Measurements from ENCODE around the gene USP15. TPM values are rescaled to one million over a fixed set of nuclear protein-coding genes. Genes with fewer than 3 reads are reported as not detected.

Gene USP15
- total RNA-seq, 1 donor, result 51.4 TPM

DNA sequence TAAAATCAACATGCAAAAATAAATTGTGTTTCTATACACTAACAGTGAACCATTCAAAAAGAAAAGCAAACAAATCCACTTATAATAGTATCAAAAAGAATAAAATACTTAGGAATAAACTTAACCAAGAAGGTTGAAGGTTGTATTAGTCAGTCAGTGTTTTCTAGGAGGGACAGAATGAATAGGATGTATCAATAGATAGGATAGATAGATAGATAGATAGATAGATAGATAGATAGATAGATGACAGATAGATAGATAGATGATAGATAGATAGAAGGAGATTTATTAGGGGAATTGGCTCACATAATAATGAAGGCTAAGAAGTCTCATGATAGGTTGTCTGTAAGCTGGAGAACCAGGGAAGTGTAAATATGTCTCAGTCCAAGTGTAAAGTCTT lies 169.3 kb downstream of the USP15 start:
- Histone ChIP-seq H3K36me3 (ENCODE audit: insufficient read depth, low read length) (no peaks in the 10 kb centered on the region), H3K27ac (ENCODE audit: low read depth, low read length) (no peak overlapping the region), H3K79me2 (ENCODE audit: insufficient read depth, low read length) (no peaks in the 10 kb centered on the region), H3K9me3 (ENCODE audit: low read depth, low read length) (peaks cover 4% of the 10 kb centered on the region), H3K4me1 (ENCODE audit: insufficient read depth, low read length) (no peaks in the 10 kb centered on the region), H3K27me3 (ENCODE audit: insufficient read depth, low read length) (peaks cover 13% of the 10 kb centered on the region), H3K4me3 (ENCODE audit: insufficient read depth, low read length) (no peak overlapping the region), H4K20me1 (ENCODE audit: insufficient read depth, low read length) (no peaks in the 10 kb centered on the region), H2AFZ (ENCODE audit: low read length) (no peak overlapping the region), H3K4me2 (ENCODE audit: insufficient read depth, low read length) (no peak overlapping the region)
- no peak for DNase-seq (ENCODE audit: insufficient read length, low spot score, missing footprints)
- TF ChIP-seq, protein P1, sequence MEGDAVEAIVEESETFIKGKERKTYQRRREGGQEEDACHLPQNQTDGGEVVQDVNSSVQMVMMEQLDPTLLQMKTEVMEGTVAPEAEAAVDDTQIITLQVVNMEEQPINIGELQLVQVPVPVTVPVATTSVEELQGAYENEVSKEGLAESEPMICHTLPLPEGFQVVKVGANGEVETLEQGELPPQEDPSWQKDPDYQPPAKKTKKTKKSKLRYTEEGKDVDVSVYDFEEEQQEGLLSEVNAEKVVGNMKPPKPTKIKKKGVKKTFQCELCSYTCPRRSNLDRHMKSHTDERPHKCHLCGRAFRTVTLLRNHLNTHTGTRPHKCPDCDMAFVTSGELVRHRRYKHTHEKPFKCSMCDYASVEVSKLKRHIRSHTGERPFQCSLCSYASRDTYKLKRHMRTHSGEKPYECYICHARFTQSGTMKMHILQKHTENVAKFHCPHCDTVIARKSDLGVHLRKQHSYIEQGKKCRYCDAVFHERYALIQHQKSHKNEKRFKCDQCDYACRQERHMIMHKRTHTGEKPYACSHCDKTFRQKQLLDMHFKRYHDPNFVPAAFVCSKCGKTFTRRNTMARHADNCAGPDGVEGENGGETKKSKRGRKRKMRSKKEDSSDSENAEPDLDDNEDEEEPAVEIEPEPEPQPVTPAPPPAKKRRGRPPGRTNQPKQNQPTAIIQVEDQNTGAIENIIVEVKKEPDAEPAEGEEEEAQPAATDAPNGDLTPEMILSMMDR (IDR thresholded peaks at IDR 0.05; ENCODE audit: extremely low read depth, low read depth, low read length), result no peak

DNA sequence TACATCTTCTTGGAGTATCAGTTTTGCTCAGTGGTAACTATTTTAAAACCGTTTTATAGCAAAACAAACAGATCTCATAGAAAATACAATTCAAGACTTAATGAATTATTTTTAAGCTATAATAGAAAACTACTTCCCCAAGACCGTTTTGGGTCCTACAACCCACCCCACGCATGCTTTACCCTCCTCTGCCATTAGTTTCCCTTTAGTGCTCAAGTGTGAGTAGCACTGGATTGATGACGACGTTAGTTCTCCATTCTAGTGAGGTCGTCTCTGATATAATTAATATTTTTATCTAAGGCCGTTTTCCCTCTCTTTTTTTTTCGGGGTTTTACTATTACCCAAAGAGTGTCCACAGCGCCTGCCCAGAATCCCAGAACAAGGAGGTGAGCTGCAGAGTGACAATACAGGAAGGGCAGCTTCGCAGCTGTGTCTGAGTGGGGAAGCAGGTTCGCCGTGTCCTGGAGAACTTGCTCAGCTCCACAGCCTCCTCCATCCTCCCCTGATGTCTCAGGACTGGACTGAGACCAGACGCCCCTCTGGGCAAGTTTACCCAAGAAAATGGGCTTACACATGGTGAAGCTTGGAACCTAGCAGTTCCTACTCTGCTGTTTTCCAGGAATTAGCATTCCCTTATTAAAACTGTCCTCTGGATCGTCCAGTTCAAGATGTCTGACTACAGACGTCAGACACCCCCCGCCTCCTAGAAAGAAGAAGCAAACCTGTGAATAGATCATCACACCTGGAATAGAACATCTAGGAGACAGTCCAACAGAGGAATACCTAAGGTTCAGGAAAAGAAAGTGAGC lies 174.5 kb downstream of the USP15 start:
- H3K79me2 ChIP-seq (ENCODE audit: insufficient read depth, low read length), result no peaks in the 10 kb centered on the region
- H3K4me2 ChIP-seq (ENCODE audit: insufficient read depth, low read length), result peak overlapping the region; percentile 98
- H3K9me3 ChIP-seq (ENCODE audit: low read depth, low read length), result no peaks in the 10 kb centered on the region
- H3K27me3 ChIP-seq (ENCODE audit: insufficient read depth, low read length), result peaks cover 18% of the 10 kb centered on the region
- no peak overlapping the region for H3K27ac ChIP-seq (ENCODE audit: low read depth, low read length)
- DNase-seq (ENCODE audit: insufficient read length, low spot score, missing footprints), result no peak
- H3K4me3 ChIP-seq (ENCODE audit: insufficient read depth, low read length), result peak overlapping the region; percentile 76
- H3K4me1 ChIP-seq (ENCODE audit: insufficient read depth, low read length), result peaks cover 8% of the 10 kb centered on the region
- H3K36me3 ChIP-seq (ENCODE audit: insufficient read depth, low read length), result no peaks in the 10 kb centered on the region
- TF ChIP-seq, protein P1 (IDR thresholded peaks at IDR 0.05; ENCODE audit: extremely low read depth, low read depth, low read length), result no peak
- H4K20me1 ChIP-seq (ENCODE audit: insufficient read depth, low read length), result no peaks in the 10 kb centered on the region
- peak overlapping the region; percentile 97 for H2AFZ ChIP-seq (ENCODE audit: low read length)

DNA sequence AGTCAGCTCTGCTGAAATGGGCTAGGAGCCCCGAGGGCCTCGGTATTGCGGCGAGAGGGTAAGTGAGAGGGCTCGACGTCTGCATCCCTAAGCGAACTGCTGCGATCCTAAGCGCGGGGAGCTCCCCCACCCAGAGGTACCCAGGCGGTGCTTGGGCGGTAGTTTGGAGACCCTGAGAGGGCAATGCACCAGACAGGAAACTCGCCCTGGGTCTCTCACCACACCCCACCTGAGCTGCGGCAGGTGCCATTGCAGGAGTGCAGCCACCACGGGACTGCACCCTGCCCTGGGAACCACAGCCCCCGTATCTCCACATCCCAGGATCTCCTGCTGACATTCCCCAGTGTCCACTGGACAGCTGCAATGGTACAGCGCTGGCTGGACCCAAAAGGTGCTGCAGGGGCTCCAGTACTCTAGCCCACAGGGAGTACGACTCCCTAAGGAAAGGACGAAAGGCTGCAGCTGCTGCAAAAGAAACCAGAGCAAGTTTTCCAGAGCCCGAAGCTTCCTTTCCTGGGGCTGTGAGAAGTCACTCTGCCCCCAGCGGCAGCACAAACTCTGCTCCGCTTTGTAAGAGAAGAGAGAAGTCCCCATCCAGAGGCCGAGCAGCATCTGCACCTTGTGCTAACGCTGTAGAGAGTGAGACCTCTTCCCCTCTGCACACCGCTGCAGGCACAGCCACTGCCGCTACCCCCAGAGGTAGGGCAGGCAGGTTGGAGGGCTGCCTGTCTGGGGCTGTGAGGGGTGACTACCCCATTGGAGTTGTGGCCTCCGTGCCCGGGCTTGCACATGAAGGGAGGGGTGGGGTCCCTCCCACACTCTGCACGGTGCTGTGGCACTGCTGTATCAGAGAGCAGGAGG lies 175.3 kb downstream of the USP15 start:
- peaks cover 8% of the 10 kb centered on the region for H3K4me1 ChIP-seq (ENCODE audit: insufficient read depth, low read length)
- TF ChIP-seq, protein P1 (IDR thresholded peaks at IDR 0.05; ENCODE audit: extremely low read depth, low read depth, low read length), result peak; percentile 63
- no peak overlapping the region for H3K27ac ChIP-seq (ENCODE audit: low read depth, low read length)
- H2AFZ ChIP-seq (ENCODE audit: low read length), result peak overlapping the region; percentile 97
- peak overlapping the region; percentile 76 for H3K4me3 ChIP-seq (ENCODE audit: insufficient read depth, low read length)
- H3K36me3 ChIP-seq (ENCODE audit: insufficient read depth, low read length), result no peaks in the 10 kb centered on the region
- no peaks in the 10 kb centered on the region for H4K20me1 ChIP-seq (ENCODE audit: insufficient read depth, low read length)
- no peaks in the 10 kb centered on the region for H3K79me2 ChIP-seq (ENCODE audit: insufficient read depth, low read length)
- H3K27me3 ChIP-seq (ENCODE audit: insufficient read depth, low read length), result peaks cover 14% of the 10 kb centered on the region
- H3K4me2 ChIP-seq (ENCODE audit: insufficient read depth, low read length), result peak overlapping the region; percentile 98
- DNase-seq (ENCODE audit: insufficient read length, low spot score, missing footprints), result peak; percentile 90
- no peaks in the 10 kb centered on the region for H3K9me3 ChIP-seq (ENCODE audit: low read depth, low read length)

DNA sequence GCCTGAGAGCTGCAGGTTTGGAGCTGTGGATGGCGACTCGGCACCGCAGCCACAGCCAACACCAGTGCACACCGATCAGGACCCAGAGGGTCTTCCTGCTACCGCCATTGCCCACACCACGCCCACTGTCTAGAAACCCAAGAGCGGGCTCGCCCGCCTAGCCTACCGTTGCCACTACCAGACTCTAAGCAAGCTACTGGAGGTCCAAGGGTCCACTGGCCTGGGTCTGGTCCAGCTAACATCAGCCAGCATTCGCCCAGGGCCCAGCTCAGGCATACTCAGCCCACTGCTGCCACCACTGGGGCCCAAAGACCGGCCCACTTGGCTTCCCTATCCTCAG lies 175.9 kb downstream of the USP15 start:
- H3K4me2 ChIP-seq (ENCODE audit: insufficient read depth, low read length), result peak overlapping the region; percentile 98
- TF ChIP-seq, protein P1 (IDR thresholded peaks at IDR 0.05; ENCODE audit: extremely low read depth, low read depth, low read length), result no peak
- H4K20me1 ChIP-seq (ENCODE audit: insufficient read depth, low read length), result no peaks in the 10 kb centered on the region
- H3K4me1 ChIP-seq (ENCODE audit: insufficient read depth, low read length), result peaks cover 8% of the 10 kb centered on the region
- H3K27ac ChIP-seq (ENCODE audit: low read depth, low read length), result no peak overlapping the region
- DNase-seq (ENCODE audit: insufficient read length, low spot score, missing footprints), result no peak
- H2AFZ ChIP-seq (ENCODE audit: low read length), result peak overlapping the region; percentile 97
- H3K36me3 ChIP-seq (ENCODE audit: insufficient read depth, low read length), result no peaks in the 10 kb centered on the region
- H3K27me3 ChIP-seq (ENCODE audit: insufficient read depth, low read length), result peaks cover 8% of the 10 kb centered on the region
- no peaks in the 10 kb centered on the region for H3K79me2 ChIP-seq (ENCODE audit: insufficient read depth, low read length)
- H3K4me3 ChIP-seq (ENCODE audit: insufficient read depth, low read length), result peak overlapping the region; percentile 76
- no peaks in the 10 kb centered on the region for H3K9me3 ChIP-seq (ENCODE audit: low read depth, low read length)

All from osteoblast (primary cell).